Activated effector memory CD4-positive, alpha-beta T cell treated with anti-CD3 and anti-CD28 coated beads, Interleukin-2, amount 50 U/mL, for 16 hours (primary cell): ENCODE data around the gene CYTH1.
A peak's percentile ranks its signal among the peaks of the same experiment; 100 is the strongest.

Experiments
- DNase-seq: peaks from one replicate; pipeline ENCODE4 v3.0.0-alpha.2; 2020

Gene CYTH1

DNA sequence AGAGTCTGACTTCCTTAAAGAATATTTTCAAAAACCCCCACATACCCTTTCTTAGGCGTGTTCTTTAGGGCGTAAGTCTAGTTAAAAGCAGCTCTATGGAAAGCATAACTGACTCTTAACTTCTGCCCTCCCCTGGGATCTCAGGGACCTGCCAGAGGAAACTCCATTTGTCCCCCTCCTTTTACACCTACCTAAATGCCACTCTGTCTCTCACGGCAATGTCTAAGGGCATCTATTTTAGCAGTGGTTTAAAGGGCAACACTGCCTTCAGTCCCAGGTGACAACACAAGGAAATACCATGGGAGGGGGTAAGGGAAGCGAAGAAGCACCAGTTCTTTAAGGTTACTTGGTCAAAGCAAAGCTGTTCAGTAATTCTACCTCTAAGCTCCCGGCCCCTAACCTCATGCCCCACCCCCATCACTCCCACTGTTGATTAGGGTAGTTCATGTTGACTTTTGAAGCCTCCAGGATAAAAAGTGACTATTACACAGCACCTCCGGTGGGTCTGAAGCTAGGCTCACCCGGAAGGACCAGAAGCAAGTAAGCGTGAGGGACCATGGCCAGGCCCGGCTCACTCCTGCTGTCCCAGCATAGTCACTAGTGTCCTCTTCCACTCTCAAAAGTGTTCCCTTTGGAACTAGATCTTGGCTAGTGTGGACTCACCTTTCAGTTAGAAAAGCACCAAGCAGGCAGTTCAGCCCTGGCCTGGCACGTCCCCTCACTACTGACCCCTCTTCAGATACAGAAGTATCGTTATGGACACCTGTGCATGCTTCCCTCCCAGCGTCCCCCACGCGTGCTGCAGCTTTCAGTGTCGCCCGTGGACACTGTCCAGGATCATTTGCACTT lies 47.1 kb downstream of the CYTH1 start:
- no peak for DNase-seq

DNA sequence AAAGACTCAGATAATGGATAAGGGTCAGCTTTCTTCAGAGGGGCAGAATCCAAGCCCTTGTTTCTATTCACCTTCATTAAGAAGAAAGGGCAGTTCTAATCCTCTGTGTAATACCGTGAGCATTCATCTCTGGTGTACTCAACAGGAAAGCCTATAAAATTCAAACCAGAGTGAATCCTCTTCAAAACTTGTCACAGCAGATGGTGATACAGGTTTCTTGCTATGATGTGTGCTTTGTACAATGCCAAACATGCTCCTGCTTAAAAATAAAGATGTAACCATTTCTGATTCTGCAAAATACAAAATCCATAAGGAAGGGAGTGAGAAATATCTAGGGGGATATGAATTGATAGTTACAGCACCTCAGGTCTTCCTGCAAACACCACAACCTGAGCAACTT lies 49.7 kb downstream of the CYTH1 start:
- DNase-seq, result no peak

DNA sequence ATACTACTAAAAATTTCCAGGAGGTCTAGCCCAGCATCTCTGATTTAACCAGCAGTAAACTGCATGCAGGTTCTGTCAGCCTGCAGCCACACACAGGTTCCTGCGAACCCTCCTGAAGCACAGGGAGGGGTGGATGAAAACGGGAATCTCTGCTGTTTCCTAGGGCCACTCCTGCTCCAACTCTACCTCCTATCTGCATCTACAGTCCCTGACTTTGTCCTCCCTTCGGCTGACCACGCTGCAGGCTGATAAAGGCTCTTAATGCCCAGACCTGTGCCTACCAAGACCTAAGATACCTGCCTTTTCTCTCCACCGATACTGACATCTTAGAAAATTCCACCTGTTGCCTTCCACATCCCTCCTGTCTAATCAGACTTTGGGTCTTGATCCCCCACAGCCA lies 50.2 kb downstream of the CYTH1 start:
- no peak for DNase-seq

GRCh38 chr17:78729641-78730040 lies 52.4 kb downstream of the CYTH1 start:
- DNase-seq, result no peak

- no peak for DNase-seq
Observed at GRCh38 chr17:78728495-78728894, 53.6 kb downstream of the CYTH1 start.

- DNase-seq, result no peak
Observed at GRCh38 chr17:78727476-78728229, 54.4 kb downstream of the CYTH1 start.

DNA sequence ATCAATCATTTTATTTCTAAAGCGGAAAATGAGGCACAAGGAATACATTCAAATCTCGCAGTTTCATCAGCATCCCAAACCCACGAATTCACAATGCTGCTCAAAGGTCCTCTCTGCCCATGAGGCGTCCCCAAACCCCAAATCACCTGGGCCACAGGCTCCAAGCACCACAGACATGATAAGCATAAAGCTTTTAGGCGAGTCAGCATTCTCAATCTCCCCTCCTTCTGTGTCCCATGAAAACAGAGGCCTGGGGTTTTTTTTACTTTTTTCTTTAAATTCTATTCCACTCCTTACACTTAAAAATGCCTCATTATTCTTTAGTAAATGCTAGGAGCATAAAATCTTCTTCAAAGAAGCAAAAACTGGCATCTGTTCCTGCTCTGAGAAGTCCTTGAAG lies 55.0 kb downstream of the CYTH1 start:
- DNase-seq, result no peak

GRCh38 chr17:78726513-78726912 lies 55.6 kb downstream of the CYTH1 start:
- DNase-seq, result no peak

DNA sequence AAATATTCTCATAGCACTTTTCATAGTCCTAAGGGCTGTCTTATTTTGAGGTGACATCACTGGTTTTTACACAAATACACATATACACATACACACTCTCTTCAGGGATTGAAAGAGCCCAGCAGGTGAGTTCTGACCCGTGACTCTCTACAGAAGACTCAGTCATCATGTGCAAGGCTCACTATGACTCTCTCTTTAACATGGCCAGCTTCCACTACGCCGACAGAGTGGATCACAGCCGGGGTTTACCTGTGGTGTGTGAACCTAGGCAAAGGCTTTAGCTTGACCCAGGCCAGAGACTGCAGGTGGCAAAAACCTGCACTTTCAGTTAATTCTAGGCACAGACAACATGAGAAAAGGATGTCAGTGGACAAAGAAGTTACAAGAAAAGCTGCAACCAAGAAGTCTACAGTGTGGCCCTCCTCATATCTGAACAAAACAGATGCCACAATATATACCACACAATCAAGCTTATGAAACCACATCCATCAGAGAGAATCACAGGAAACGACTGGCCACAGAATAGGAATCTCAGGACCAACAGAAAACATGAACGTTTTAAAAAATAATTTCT lies 56.5 kb downstream of the CYTH1 start:
- no peak for DNase-seq

DNA sequence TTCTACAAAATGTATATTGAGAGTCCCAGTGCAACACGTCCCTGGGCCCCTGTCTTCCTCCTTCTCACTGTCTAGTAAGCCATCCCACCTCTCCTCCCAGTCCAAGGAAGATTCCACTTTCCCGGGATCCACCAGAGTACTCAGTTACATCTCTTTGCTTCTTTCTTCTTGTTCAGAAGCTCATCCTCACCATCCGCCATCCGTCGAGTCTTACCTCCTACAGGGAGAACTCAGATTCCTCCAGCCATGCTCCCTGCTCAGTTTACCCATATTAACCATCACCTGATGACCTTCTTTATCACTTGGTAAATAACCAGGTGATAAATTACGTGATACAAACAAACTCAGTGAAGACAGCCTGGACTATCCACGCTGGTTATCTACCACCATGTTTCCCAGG lies 57.1 kb downstream of the CYTH1 start:
- DNase-seq, result no peak

DNA sequence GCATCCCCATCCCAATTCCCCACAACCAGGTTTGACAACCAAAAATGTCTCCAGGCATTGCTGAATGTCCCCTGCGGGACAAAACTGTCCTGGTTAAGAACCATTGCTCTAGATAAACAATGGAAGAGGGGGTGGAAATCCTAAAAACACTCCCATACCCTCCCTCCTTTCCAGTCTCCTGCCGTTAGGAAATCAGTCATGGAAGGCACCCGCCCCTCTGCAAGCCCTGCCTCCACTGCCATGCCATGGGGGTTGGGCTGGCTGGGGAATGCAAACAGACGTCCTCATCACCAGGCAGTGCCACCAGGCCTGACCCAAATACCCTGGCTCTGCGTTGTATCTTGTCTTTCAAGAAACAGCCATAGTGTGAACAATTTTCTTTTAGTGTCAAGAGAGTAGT lies 57.5 kb downstream of the CYTH1 start:
- no peak for DNase-seq

- no peak for DNase-seq
Observed at GRCh38 chr17:78723957-78724356, 58.1 kb downstream of the CYTH1 start.

DNA sequence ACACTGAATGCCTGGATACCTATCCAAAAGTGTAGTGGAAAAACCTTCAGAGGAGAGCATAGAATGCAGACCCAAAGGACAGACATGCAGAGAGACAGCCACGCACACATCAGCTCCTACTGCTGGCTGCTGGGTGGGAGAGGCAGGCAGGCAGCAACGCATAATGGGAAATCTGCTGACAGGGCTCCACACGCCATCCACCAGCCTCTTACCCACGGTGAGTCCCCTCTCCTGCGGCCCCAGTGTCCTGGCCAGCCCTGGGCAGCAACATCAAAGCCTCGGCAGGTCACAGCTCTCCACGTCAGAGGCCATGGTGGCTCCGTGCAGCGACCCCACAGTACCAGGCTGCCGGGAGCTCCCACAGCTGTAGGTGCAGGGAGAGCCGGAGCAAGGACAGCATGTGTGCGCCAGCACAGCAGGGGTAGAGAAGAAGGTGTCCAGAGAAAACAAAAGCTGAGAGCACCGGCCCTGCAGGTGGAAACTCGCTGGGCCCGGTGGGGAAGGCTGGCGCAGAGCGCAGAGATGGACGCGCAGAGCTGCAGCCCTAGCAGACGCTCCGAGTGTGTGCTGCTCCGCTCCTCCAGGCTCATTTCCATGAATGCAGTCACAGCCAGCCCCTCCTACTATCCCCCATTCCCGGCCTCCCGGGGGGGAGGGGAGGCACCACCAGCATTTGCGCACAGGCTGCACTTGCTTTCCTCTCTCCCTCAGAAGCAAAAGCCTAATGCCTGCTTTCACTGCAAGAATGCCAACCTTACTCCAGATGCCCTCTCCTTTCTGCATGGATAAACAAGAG lies 58.9 kb downstream of the CYTH1 start:
- DNase-seq, result no peak

- no peak for DNase-seq
Observed at GRCh38 chr17:78722246-78722761, 59.8 kb downstream of the CYTH1 start.

- DNase-seq, result no peak
Observed at GRCh38 chr17:78719630-78720298, 62.3 kb downstream of the CYTH1 start.

- DNase-seq, result no peak
Observed at GRCh38 chr17:78718575-78719208, 63.4 kb downstream of the CYTH1 start.

DNA sequence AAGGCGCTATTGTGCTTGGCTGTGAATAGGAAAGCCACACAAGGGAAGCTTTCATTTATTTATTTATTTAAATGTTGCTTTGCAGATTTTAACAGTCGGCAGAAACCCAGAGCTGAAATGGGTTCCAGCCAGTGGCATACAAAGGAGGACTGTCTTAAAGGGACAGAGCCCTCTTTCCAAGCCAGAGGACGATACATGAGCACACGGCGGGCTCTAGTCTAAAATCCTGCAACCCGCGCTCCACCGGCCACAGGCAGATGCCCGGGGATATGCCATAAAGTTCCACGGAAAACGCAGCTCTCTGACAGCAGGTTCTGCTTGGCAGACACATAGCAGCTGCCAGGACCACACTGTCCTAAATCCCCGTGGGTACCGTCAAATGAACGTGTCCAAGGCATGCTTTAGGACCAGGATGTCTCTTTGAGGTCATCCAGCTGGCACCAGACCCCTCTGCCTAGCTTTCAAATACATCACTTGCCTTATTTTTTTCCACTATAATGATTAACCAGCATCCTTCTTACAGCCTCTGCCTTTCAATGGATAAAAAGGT lies 64.6 kb downstream of the CYTH1 start:
- DNase-seq, result no peak

DNA sequence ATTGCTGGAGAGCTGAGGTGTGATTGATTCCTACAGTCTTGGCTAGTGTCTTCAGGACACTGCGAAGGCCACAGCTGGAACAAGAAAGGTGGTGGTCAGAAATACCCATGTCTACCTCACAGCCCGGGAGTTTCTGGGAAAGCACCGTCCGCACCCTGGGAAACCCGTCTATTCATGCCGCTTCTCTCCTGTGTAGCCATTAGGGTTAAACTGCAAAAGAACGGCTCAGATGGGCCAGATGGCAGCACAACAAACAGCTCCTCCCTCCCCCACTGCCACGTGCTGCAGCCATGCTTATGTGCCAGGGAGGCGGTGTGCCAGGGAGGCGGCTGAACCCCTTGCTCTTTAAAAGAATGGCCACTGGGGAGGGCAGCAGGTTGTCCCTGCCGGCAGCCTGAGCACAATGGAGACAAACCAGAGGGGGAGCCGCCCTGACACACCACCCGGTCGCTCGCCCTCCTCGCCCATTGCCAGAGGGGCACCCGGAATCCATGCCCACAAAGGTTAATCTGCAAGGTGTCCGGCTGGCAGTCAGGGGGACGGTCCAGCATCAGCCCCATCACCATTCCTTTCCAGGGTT lies 65.2 kb downstream of the CYTH1 start:
- peak; percentile 72 for DNase-seq

GRCh38 chr17:78716292-78716691 lies 65.8 kb downstream of the CYTH1 start:
- DNase-seq, result no peak

DNA sequence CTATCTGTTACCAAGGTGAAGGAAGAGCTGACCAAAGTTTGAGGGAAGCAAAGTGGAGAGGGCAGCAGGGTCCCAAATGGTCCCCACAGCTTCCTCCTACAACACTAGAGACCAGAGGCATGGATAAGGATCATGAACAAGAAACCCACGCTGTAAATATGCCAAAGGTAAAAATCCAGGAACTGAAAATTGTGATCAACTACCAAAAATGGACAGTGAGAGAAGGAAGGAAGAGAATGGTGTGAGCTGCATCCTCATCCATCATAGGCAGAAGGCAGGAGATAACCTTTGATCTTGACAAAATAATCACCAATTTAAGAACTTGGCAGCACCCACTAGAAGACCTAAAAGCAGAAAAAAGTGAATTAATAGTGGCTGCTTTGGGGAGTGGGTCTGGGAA lies 66.2 kb downstream of the CYTH1 start:
- DNase-seq, result no peak
